HG02840 (cell line): Measurements from ENCODE around the gene SCUBE3.

Source experiments
- ATAC-seq: cut with Tn5 transposase; IDR thresholded peaks from one replicate; pipeline ENCODE4 v1.9.1; 2021; ENCODE audit warnings: mild to moderate bottlenecking, moderate library complexity, moderate number of reproducible peaks; ENCODE audit not compliant: unreplicated experiment, low FRiP score

Gene SCUBE3

DNA sequence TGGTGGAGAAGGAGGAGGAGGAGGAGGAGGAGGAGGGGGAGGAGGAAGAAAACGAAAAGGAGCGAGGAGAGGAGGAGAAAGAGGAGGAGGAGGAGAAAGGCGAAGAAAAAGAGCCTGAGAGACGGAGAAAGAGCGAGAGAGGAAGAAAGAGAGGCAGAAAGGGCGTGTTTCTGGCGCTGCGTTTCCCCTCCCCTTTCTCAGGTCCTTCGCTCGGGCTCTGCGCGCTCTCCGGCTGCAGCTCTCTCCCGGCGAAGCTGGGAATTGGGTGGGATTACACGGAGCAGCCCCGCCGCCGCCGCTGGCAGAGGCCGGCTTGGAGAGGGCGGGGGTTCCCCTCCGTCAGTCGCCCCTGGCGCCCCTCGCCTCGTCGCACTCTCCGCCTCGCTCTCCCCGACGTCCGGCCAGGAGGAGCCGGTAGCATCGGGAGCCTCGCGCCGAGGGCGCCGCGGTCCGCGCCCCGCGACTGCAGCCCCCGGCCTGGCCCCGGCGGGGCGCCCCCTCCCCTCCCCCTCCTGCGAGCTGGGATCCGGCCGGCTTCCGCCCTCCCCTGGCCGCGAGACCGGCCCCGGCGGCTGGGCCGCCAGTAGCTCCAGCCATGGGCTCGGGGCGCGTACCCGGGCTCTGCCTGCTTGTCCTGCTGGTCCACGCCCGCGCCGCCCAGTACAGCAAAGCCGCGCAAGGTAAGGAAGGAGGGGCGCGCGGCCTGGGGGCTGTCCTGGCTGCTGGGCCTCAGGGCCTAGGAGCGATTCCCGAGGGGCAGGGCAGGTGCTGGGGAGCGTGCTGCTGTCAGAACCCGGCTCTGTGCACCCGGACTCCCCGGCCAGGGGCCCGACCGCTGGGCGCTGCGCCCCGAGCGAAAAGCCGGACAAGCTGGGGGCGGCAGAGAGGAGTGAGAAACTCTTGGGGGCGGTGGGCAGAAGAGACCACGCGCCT lies at the start of gene SCUBE3:
Gene SCUBE3, plus strand, starts transcription at position 133 of the 933 bp plus-strand sequence. Its CDS starts 463 bp downstream, at position 596.
- no peak for ATAC-seq

DNA sequence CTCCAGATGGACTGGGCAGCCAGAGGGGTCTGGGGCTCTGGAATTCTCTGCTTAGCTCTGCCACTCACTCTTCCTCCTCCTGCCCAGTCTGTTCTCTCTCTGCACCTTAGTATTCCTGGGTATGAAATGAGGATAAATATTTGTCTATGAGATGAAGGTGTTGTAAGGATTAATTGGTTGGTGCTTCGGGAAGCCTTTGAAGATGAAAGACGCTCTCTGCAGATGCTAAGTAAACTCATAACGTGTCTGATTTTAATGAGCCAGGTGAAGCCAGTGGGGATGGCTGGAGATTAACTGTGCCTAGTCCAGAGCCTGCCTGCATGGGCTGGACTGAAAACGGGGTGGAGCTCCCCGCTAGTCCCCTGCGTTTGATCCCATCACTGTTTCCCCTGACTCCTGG lies 49.5 kb upstream of the SCUBE3 start:
- ATAC-seq = no peak

DNA sequence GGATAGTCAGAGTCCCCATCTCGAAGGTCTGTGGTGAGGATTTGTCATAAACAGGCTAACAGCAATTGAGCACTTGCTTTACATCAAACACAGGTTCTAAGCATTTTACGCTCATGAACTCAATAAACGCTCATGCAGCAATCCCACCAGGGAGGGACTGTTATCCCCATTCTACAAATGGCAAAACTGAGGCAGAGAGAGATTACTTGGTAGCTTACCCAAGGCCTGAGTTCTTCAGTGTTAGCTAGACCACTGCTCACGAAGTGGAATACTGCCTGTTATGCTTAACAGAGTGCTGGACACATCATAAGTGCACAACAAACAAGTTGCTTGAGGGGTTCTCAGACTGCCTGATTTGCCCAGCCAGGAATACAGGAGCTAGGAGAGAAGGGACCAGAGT lies 48.9 kb upstream of the SCUBE3 start:
- no peak for ATAC-seq

DNA sequence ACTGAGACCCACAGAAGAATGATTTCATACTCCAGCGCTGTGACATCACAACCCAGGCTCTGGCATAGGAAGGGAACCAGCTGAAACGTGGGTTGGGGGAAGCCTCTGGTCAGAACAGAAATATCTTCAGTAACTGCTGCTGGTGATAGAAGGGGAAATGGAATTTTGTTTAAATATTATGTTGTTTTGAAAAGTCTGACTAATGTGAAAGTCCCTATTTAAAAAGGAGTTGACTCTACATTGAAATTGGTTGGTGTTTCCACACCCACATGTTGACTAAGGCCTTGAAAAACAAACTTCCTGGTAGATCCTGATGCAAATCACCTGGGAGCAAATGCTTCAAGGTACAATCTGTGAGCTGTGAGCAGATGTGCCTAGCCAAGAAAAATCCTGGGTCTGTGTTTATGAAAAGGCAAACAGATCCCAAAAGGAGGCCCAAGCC lies 48.1 kb upstream of the SCUBE3 start:
- no peak for ATAC-seq

DNA sequence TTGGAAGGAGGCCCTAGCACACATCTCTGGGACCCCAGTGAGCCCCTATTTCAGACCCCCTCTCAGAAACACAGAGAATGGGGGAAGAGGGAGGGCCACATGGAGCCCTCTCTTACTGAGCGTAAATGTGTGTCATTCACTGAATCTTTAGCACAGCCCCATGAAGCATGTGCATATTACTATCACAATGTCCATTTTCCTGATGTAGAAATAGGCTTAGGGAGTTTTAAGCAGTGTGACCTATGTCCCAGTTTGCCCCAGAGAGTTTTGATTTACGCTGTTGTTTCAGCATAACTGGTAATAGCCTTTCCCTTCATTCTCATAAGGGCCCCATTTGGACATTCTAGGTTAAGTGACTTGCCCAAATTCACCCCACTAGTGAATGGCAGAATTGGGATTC lies 47.6 kb upstream of the SCUBE3 start:
- no peak for ATAC-seq

DNA sequence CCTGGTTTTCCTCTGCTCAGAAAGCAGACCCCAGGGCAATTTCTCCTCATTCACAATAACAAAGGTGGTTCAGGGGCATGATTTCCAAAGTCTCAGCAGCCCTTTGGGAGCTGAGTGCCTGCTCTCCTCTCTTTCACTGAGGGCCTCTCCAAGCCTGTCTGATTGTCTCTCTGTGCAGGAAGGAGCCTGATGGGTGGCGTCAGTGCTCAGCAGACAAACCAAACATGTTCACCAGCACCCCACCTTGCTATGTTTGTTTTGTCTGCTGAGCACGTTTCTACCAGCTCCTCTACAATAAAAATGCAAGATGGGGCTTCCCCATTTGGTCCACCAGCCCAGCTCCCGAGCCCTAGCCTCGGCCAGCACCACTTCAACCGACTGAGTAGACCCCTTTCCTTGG lies 47.2 kb upstream of the SCUBE3 start:
- no peak for ATAC-seq

DNA sequence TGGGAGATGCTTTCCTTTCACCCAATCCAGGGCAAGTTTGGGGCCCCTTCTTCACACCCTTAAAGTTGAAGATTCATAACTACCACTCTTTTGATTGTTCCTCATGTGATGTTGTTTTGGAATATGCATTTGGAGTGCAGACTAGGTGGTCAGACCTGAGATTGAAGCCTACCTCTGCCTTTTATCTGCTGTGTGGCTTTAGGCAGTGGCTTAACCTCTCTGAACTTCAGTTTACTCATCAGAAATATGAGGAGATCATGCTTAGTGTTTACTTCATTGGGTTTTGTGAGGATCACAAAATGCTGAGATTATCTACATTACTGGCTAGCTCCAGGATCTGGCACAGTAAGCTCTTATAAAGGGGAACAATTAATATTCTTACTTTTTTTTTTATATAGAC lies 46.3 kb upstream of the SCUBE3 start:
- no peak for ATAC-seq

DNA sequence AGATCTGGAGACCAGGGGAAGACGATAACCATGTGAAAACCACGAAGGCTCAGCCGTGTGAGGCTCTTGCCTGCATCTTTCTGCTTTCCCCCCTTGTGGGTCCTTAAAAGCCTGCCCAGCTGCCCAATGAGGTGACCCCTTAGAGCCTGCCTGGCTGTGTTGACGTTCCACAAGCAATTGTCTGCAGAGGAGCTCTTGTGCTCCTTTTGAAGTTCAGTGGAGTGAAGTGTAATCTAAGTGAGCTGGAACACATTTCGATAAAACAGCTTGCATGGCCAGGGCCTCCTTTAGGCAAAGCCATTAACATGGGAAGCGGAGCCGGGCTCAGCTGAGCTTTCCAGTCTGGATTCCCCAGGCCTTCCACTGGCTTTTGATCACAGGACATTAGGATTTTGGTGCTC lies 45.3 kb upstream of the SCUBE3 start:
- no peak for ATAC-seq

DNA sequence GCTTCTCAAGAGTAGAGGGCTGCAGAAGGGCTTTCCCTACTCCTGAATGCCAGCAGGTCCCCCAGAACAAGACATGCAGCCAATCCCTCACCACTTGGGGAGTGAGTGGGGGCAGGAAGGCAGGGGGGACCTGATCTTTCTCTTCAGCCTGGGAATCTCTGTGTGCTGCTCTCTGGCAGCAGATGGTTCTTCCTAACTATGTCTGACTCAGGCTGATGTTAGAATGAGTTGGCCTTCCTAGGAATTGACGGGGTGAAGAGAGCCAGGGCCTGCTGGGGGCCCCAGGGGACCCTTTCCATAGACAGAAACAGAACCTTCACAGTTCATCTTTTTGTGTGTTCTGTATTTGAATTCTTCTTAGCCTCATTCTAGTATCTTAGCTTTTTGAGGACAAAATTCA lies 43.6 kb upstream of the SCUBE3 start:
- ATAC-seq = no peak

DNA sequence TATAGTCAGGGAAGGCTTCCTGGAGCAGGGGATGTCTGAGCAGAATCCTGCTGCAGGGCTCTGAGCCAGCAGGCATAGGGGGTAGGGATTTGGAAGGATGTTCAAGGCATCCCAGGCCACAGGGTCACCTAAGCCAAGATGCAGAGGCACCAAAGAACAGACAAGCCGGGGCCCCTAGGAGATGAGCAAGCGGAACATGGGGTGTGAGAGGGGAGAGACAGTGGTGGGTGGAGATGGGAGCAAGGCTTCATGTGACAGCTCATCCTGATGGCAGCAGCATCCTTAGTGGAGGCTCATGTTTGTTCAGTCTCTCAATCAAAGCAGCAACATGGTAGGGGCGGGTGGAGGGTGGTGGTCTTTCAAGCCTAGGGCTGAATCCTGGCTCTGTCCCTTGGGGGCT lies 42.9 kb upstream of the SCUBE3 start:
- ATAC-seq = no peak

DNA sequence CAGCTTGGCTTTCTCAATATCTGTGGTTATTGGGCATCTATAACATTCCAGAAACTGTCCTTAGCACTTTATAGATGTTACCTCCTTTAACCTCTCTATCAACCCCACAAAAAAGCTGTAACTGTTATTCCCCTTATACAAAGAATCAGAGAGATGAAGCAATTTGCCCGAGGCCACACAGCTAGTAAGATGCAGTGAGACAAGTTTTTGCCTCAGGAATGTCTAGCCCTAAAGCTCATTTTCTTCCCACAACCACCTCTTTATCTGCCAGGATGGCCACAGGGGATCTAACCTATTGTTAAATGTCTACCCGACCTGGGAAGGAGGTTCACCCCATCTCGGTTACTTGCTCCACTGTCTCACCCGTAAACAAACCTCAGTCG lies 40.7 kb upstream of the SCUBE3 start:
- ATAC-seq = no peak

DNA sequence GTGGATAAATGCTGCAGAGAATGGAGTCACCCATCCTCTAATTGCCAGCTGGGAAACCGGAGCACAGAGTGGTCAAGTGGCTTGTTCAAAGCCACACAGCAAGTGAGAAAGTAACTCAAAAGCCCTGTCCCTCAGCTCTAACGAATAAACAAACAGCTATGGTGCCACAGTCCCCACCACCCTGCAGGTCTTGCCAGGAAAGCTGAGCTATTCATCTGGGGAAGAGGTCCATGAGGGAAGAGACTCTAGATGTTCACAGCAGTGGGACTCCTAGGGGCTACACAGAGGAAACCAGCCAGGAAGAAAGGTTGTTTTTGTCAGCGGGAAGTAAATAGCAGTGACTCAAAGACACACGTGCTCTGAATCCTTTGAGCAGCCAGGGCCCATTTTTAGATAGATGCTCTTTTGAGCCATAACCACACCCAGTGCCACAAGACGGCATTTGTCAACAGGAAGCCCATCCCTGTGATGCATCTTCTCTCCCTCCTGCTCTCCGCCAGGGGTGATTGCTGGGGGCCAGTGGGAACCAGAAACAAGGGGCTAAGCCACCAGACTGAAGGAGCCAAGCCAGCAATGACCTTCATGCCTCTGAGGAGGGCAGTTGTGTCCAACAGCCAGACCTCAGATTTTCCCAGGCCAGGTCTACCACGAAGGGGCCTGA lies 40.2 kb upstream of the SCUBE3 start:
- no peak for ATAC-seq

DNA sequence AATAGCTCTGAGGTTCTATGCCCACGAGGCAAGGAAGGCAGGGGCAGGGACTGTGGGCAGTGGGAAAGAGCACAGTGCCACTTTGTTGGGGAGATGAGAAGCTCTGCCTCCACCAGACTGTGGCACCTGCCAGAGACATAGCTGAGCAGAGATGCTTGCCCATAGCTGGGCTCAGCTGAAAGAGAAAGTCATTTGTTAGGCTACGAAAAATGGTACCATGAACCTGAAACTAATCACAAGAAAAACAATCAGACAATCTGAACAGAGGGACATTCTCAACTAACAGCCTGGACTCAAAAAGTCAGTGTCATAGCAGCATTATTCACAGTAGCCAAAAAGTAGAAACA lies 39.7 kb upstream of the SCUBE3 start:
- ATAC-seq = no peak

DNA sequence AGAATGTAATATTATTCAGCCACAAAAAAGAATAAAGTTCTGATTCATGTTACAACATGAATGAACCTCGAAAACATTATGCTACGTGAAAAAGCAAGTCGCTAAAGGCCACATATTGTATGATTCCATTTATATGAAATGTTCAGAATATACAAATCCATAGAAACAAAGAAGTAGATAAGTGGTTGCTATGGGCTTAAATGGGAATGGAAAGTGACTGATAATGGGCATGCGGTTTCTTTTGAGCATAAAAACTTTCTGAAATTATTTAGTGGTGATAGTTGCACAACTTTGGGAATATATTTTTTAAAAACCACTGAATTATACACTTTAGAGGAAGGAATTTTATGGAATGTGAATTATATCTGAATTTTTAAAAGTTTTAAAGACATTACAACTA lies 39.3 kb upstream of the SCUBE3 start:
- no peak for ATAC-seq

DNA sequence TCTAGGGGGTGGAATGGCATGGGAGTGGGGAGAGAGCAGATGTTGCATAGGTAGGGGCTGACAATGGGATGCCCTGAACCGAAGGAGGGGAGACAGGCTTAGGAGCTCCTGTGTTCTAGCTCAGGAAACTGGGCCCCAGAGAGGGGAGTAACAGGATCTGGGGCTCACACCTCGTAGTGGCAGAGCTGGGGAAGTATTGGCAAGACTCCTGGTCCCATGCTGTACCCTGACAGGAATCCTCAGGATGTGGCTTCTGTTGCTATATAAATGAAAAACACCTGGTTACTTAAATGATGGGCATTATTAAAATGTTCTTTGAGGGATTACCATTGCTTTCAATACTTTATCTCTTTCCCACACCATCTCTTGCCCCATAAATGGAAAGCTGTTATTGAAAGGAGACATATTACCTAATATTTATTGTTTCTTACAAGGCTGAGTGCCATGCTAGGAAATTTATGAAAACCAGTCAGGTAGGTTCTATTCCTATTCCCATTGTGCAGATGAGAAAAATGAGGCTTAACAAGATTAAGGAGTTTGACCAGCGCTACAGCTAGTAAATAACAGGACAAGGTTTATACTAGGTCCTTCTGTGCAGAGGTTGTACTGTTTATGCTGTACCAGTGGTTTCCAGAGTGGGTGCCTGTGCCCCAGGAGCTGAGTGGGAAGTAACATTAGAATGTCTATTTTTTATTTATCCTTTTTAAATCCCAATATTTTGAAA lies 37.3 kb upstream of the SCUBE3 start:
- ATAC-seq = no peak

DNA sequence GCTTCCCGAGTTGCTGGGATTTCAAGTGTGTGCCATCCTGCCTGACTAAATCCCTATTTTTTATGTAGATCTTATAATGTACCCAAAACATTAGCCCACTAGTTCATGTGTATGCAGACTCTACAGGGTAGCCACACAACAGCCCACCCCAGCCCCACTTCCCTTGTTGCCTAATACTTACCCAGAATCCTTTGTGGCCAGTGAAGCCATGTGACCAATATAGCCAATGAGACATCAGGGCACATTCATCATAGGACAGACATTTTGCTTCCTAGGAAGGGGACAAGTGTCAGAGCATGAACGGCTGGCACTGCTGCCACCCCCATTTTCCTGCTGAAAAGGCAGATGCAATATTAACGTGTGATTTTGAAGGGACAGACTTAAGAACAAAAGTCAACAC lies 36.6 kb upstream of the SCUBE3 start:
- ATAC-seq = no peak

DNA sequence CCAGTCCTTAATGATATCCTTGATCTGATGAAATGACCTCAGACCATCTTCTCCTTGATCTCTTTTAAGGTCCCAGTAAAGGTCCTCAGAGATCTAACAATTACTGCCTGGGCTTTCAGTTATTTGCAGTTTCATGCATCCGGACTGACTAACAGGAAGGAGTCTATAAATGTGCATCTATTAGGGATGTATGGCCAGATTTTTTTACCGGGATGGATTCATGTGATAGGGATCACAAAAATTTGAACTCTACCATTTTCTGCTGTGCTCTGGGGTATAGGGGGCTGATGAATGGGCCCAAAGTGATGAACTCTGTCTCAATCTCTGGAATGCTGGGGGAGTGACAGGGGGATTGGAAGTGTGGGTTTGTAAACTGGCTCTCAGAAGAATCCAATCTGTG lies 36.2 kb upstream of the SCUBE3 start:
- ATAC-seq = no peak

DNA sequence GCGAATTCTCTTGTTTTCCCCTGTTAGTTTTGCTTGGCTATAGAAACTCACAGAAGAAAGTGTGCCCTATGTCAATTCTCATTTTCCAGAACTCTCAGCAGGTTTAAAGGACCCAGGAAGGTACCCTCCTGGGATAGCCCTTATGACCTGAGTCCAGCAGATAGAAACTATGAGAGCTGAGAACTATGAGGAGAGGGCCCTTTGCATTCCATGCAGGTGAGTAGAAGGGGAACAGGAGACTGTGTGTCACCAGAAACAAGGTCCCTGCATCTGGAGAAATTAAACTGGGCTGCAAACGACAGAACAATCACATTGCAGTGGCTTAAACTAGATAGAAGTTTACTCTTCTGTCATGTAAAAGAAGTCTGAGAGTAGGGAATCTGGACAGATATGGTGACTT lies 35.7 kb upstream of the SCUBE3 start:
- no peak for ATAC-seq

DNA sequence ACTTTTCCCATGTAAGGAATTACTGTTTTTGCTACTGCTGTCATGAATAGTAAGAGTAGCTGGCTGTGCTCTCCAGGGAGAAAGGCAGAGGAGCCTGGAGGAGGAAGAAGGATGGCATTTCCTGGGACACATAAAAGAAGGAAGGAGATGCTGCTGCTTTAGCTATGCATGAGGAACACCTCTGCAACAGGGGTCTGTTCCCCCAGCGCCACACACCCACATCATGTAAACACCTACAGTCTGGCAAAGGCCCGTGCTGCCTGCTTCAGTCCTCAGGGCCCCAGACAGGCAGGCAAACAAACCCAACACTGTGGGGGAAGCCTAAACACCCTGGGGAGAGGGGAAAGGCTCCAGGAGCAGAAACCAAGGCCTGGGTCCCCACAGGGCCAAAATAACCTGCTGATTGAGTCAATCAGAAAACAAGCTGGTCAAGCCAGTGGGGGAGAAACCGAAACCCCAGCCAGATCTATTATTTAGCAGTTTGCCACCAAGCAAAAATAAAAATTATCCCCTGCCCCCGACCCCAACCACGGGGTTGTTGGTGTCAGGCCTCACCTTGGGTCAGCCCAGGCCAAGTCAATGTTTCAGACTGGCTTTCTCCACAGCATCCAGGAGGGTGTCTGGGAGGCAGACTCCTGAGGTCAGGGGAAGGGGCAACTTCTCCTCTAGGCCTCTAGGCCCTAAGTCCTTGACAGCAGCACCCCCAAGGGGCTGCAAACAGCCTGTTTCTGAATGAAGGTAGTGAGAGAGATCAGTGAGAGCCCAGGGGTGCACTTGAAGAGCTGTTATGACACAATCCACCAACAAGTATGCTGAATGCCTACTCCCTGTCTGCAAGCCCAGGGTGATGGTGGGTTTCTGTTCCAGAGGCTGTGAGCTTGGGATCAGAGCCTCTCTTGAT lies 34.6 kb upstream of the SCUBE3 start:
- no peak for ATAC-seq

DNA sequence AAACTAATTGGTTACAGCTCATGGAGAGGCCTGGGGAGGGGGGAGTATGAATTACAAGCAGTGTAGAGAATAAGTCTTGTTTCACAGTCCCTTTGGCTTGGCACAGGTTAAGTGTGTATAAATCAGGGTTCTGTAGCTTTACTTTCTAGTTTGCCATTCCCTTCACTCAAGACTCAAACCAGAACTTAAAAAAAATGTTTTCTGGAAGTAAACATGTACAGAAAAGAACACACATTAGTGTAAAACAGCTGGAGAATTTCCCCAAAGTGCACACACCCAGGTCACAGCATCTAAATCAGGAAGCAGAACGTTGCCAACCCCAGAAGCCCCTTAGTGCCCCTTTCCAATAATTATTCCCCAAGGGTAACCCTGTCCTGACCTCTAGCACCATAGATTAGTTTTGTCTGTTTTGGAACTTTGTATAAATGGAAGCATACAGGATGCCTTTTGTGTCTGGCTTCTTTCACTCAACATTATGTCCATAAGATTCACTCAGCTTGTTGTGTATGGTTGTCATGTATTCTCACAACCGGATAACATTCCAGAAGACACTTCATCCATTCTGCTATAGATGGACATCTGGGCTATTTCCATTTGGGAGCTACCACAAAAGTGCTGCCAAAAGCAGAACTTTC lies 33.7 kb upstream of the SCUBE3 start:
- ATAC-seq = no peak
